ENCODE measurements around the gene IL27RA. TPM values are rescaled to one million over a fixed set of nuclear protein-coding genes. Genes with fewer than 3 reads are reported as not detected.

IL27RA gene
- total and polyA plus RNA-seq, 10 donors: 12.8 to 28.7 (median 16.8) TPM

DNA sequence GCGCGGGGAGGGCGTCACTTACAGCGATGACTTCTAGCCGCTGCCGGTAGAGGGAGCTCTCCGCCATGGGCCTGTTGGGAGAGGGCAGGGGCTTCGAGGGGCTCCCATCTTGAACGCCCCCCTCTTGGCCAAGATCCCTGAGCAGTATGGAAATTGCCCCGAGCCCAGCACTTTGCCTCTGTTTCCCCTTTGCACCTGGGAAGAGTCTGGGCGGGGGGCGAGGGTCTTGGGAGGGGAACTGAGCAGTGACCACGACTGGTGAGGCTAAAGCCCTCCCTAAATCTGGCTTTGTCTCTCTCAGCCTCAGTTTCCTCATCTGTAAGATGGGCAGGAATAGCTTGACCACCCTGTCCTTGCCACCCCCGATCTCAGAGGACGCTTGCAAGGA, 27.5 kb downstream of the IL27RA start:
- H3K9me3 ChIP-seq: no peaks in the 10 kb centered on the region
- no peak overlapping the region for H3K27ac ChIP-seq
- no peak overlapping the region for H3K4me3 ChIP-seq
- intact Hi-C loops (cut with DNase I; ENCODE audit: low total_unique reads): no loop called here
- DNase-seq: no peak
- peaks cover 0 to 26% (median 17%) of the 10 kb centered on the region in 6 donors for H3K4me1 ChIP-seq
- peaks cover 0 to 84% (median 44%) of the 10 kb centered on the region in 7 donors for H3K27me3 ChIP-seq (replicated peaks in 1 of 7)
- H3K36me3 ChIP-seq: no peaks in the 10 kb centered on the region
- TF ChIP-seq POLR2AphosphoS5 (IDR thresholded peaks at IDR 0.05) (no peak), POLR2A (IDR thresholded peaks at IDR 0.05) (no peak)
- TF ChIP-seq, protein P1, sequence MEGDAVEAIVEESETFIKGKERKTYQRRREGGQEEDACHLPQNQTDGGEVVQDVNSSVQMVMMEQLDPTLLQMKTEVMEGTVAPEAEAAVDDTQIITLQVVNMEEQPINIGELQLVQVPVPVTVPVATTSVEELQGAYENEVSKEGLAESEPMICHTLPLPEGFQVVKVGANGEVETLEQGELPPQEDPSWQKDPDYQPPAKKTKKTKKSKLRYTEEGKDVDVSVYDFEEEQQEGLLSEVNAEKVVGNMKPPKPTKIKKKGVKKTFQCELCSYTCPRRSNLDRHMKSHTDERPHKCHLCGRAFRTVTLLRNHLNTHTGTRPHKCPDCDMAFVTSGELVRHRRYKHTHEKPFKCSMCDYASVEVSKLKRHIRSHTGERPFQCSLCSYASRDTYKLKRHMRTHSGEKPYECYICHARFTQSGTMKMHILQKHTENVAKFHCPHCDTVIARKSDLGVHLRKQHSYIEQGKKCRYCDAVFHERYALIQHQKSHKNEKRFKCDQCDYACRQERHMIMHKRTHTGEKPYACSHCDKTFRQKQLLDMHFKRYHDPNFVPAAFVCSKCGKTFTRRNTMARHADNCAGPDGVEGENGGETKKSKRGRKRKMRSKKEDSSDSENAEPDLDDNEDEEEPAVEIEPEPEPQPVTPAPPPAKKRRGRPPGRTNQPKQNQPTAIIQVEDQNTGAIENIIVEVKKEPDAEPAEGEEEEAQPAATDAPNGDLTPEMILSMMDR (IDR thresholded peaks at IDR 0.05 in 8 of 11, conservative IDR thresholded peaks at IDR 0.05 in 3 of 11): peak; percentile 8 to 72 (median 56)
- 13 to 20% (median 17%) methylated on average over 15 of the region's 15 CpGs for WGBS, 5 donors

DNA sequence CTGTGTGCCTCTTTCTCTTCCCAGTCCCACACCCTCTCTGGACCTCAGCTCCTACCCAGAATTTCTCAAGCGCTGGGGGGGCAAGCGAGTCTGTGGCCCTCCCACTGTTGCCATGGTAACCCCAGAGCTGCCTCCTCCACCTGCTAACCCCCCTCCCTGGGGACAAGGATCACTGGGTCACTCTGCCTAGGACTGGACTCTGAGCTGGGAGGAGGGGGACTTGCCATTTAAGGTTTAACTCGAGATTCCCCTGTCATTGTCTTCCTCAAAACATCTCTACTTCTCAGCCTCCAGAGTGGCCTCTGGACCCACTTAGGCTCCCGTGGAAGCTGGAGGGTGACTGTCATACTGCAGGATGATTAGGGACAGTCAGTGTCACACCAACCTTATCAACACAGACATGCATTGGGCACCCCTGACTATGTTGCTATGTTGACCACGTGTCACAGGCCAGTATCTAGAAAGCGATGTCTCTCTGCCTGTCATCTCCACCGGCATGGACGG, 28.1 kb downstream of the IL27RA start:
- intact Hi-C loops (cut with DNase I; ENCODE audit: low total_unique reads): no loop called here
- no peak overlapping the region for H3K4me3 ChIP-seq
- WGBS, 5 donors: 54 to 66% (median 58%) methylated on average over 8 of the region's 8 CpGs
- no peak overlapping the region for H3K27ac ChIP-seq
- H3K27me3 ChIP-seq (replicated peaks in 1 of 7): peaks cover 0 to 79% (median 44%) of the 10 kb centered on the region in 7 donors
- no peaks in the 10 kb centered on the region for H3K36me3 ChIP-seq
- H3K9me3 ChIP-seq: no peaks in the 10 kb centered on the region
- no peak for DNase-seq
- TF ChIP-seq, protein P1 (IDR thresholded peaks at IDR 0.05 in 8 of 11, conservative IDR thresholded peaks at IDR 0.05 in 3 of 11): no peak
- TF ChIP-seq POLR2A (IDR thresholded peaks at IDR 0.05) (no peak), POLR2AphosphoS5 (IDR thresholded peaks at IDR 0.05) (no peak)
- H3K4me1 ChIP-seq: peaks cover 0 to 26% (median 17%) of the 10 kb centered on the region in 6 donors

DNA sequence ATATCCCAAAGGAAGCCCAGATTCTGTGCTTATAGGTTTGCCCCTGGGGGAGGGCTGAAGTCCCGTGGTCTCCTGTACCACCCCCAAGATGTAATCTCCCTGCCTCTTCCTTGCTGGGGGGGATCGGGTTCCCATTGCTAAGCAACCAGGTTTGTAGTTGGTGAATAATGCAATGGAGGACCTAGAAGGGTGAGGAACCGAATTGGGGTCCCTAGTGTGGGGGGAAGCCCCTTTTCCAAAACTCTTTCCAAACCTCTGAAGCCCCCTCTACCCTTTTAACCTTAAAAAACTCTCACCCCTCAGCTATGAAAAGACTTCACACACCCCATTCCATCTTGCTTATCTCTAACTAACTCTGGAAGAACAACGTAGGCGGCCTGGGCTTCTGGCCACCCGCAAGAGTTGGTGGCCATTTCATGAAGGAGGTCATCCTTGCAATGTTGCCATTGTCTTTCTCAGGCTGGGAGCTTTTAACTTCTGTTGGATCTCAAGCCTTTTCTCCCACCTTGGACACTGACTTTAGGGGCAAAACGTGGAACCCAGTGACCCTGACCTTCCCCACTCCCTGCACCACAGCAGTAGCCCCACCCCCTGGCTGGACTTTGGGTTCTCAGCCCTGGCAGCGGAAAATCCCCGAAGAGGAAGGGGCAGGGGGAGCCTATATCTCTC, 29.7 kb downstream of the IL27RA start:
- intact Hi-C loops (cut with DNase I; ENCODE audit: low total_unique reads): no loop called here
- Histone ChIP-seq H3K27ac (no peak overlapping the region), H3K9me3 (no peaks in the 10 kb centered on the region), H3K36me3 (no peaks in the 10 kb centered on the region), H3K27me3 (replicated peaks in 1 of 7) (peaks cover 0 to 75% (median 44%) of the 10 kb centered on the region in 7 donors), H3K4me1 (peaks cover 0 to 26% (median 17%) of the 10 kb centered on the region in 6 donors), H3K4me3 (no peak overlapping the region)
- DNase-seq: no peak
- WGBS, 5 donors: 55 to 66% (median 57%) methylated on average over 9 of the region's 9 CpGs
- TF ChIP-seq POLR2AphosphoS5 (IDR thresholded peaks at IDR 0.05) (no peak), POLR2A (IDR thresholded peaks at IDR 0.05) (no peak)
- TF ChIP-seq, protein P1 (IDR thresholded peaks at IDR 0.05 in 8 of 11, conservative IDR thresholded peaks at IDR 0.05 in 3 of 11): no peak

DNA sequence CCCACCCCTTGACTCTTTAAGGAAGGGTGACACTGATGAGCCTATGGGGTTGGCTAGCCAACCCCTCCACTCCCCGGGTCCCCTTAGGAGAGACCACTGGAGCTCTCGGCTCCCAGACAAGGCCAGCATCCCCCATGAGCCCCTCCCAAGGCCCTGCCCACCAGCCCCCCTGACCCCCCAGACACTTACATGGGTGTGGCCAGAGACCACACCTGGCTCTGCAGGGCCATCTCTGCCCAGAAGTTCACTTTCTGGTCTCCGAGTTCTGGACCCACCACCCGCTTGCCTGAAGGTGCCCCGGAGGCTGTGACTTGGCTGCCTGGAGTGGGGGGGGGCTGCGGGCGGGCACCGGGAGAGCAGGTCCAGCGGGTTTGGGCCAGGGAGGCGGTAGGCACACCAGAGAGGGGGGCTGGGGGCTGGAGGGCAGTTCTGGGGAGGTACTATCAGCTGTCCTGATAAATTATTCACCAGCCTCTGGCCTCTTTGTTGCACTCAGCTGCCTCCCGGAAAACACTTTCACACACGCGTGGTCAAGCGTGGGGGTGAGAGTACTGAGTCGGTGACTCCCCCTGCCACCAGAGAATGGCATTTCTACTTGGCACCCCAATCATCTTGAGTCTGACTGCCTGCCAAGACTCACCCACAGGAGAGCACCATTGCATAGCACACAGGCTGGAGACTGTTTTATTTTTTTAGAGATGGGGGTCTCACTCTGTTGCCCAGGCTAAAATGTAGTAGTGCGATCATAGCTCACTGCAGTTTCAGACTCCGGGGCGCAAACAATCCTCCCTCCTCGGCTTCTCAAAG, 30.4 kb downstream of the IL27RA start, which contains the start of gene PALM3:
Gene PALM3, minus strand, starts transcription at position 326 of the 807 bp plus-strand sequence. Its CDS starts 96 bp downstream, at position 230.
- WGBS, 5 donors: 64 to 80% (median 73%) methylated on average over 11 to 19 of the region's 19 CpGs
- Histone ChIP-seq H3K27ac (no peak within 1 kb of the TSS), H3K27me3 (replicated peaks in 1 of 7) (peaks cover 0 to 68% (median 39%) of the 10 kb centered on the region in 7 donors), H3K4me1 (peaks cover 0 to 24% (median 17%) of the 10 kb centered on the region in 6 donors), H3K4me3 (no peak within 1 kb of the TSS), H3K36me3 (no peaks in the 10 kb centered on the region), H3K9me3 (no peaks in the 10 kb centered on the region)
- intact Hi-C loops (cut with DNase I; ENCODE audit: low total_unique reads): no loop called here
- DNase-seq: no peak
- TF ChIP-seq POLR2A (IDR thresholded peaks at IDR 0.05): no peak
- TF ChIP-seq POLR2AphosphoS5 (IDR thresholded peaks at IDR 0.05): no peak
- TF ChIP-seq, protein P1 (IDR thresholded peaks at IDR 0.05 in 8 of 11, conservative IDR thresholded peaks at IDR 0.05 in 3 of 11): no peak
